OCI-M1 (cell line): Measurements from ENCODE around the gene S100A2.

Experiments
- DNase-seq: peaks from one replicate; lab custom pipeline; 2025; lab: John Stamatoyannopoulos, UW

S100A2 gene

DNA sequence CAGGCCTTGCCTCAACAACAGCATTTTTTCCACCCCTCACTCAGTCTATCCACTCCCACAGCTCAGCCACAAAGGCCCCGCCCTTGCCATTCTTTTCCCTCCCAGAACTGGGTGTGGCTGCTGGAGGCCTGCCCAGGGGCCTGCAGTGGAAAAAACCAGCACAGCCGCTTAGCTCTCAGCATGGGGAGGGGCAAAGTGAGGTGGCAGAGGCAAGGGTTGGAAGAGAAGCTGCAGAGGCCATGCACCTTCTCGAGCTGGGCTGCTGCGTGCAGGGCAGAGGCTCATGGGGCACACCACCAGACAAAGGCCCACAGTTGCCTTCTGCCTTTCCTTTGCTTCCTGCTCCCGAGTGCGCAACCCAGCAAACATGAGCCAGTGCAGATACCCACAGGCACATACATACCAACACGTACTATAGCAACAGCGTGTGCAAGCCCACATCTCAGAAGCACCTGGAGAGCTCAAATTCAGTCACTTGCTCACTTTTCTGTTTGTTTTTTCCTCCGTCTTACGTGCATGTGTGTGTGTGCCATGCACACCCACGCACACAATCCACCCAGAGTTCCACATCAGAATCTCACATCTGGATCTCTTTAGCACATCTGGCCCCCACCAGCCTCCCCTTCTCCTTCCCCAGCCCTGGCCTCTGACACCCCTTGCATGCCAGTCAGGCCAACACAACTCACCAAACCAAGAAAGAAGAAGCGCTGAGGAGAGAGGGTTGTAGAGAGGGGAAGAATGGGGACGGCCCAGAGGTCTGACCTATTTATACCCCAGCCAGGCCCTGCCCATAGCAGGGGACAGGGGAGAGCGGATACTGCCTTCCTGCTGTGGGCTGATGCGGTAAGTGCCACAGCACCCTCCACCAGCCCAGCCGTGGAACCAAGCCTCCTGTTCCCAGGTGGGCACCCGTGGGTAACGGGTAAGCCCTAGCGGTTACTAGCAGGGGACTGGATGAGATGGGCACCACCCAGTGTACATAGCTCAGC lies 20.3 kb downstream of the S100A2 start, which contains the start of gene S100A4:
Gene S100A4, minus strand, starts transcription at position 740 of the 989 bp plus-strand sequence. CDS start 1,012 bp downstream, outside the sequence.
- DNase-seq, result peak; percentile 98

DNA sequence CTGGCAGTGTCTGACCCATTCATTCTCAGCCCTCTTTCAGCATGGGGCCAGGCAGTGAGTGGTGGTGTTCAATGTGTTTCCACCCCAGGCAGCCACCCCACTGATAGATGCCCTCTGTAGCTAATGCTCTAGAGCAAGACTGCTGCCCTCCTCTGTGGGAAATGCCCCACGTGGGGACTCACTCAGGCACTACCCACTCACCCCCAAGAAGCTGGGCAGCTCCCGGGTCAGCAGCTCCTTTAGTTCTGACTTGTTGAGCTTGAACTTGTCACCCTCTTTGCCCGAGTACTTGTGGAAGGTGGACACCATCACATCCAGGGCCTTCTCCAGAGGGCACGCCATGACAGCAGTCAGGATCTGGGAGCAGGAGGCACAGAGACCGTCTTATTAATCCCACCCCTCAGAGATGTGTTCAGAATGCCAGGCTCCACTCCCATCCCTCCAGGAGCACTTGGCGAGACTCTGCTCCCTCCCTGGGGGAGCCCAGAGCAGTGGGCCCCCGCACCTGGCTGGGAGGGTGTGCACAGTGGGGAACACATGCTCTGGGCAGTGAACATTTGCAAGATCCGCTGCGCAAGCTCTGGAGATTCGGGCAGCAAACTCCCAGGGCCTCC lies 21.1 kb downstream of the S100A2 start:
- no peak for DNase-seq

DNA sequence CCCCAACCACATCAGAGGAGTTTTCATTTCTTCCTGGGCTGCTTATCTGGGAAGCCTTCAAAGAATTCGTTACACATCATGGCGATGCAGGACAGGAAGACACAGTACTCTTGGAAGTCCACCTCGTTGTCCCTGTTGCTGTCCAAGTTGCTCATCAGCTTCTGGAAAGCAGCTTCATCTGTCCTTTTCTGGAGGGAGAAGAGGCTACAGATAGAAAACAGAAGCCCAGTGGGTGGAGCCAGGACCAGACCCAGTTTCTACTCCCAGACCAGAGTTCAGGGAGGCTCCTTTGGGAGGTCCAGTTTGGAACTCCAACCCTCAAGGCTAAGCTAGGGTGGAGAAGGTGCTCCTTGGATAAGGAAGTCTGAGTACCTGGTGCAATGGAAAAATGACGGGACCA lies 21.9 kb downstream of the S100A2 start:
- no peak for DNase-seq

DNA sequence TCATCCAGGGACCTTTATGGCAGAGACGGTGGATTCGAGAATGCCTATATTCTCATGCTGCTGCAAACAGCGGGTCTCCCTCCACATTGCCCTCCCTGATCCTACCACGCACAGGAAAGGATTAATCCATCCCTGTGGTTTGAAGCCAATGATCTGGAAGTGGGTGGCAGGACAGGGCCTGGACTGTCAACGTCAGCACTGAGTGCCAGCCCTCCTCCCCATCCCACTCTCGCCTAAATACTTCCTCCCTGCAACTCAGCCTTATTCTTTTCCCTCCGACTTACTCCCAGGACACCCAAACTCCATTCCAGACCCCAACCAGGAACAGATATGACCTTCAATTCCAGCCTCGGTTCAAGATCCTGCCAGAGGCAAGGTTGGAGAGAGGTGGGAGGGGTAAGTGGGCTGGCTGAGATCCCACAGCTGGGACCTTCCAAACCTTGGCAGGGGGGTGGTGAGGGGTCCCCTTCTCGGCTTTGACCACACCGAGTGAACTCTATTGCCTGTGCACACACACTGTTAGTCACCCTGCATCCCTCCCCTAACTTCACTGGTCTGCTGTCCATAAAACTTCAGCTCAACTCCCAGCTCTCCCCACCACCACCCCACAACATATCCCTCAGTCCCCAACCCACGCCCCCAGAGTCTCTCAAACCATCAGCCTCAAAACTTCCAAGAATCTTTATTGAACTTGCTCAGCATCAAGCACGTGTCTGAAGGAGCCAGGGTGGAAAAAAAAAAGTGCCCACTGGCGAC lies 22.5 kb downstream of the S100A2 start:
- no peak for DNase-seq

DNA sequence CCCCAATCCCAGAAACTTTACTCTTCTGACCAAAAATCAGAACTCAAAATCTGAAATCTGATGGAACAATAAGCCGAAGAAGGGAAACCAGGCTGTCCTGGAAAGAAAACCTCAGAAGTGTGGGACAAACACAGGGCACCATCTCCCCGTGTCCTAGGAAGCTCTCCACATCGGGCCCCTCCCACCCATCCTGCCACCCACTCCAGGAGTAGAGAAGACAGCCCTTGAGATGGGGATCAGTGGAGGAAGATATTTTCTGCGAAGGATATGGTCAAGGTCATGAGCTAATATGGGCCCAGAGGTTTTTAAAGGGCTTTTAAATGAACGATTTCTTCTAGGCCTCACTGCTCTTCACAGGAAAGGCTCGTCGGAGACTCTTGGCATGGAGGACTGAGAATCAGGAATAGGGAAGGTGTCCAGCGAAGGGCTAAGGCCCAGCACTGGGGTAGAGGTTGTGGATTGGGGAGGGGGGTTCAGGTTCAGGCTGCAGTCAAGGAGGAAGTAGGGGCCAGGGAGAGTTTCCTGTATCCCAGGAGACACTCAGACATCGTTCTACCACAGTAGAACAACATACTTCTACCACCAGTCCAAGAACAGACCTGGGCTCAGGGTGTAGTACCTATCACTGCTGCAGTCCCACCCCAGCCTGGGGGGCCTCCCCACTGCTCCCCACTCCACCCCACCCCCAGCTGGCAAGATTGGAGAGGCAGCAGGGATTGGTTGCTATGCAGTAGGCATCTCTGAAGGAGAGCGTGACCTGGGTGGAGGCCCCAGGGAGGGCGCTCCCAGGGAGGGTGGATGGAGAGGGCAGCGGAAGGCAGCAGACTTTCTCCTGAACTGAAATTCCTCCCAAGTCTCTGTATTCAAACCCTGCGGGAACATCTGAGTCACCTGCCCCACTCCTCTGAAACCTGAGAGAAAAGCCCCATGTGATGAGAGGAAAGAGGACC lies 23.7 kb downstream of the S100A2 start:
- no peak for DNase-seq

DNA sequence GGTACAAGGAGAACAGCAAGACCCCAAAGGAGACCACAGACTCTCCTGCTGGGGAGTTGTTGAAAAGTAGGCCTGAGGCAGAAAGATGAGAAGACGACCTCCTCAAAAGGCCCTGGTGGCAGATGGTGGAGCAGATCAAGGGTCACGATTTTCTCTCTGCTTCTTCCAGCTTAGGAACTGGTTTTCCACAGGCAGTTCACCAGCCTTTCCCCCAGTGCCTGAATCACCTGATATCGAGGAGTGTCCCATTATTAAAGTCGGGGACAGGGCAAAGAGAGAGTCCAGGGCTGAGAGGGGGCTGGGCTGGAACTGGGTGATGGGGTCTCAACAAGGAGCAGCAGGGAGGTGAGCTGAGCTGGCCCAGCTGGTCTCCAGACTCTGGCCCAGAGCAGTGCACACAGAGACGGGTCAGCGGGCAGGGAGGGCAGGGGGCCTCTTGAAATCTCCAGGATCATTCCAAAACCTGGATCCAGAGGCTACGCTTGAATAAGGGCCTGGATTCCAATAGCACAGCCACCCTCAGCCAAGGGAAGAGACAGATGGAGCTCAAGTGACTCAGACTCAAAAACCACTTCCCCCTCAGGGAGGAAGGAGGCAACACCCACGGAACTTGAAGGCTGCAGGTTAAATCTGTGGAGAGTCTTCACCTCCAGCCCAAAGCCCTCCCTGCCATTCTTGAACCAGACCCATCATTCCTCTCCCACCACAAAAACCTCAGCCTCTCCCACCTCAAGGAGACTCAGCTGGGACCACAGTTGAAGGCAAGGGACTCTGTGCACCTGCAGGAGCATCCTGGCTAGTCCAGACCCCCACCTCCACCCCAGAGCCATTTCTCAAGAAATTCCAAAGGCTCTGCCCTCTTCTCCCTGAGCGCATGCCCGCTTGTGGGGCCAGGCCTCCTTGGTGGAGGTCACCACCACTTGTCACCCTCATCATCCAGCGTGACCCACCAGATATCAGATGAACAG lies 25.0 kb downstream of the S100A2 start, which contains the start of gene S100A5:
Gene S100A5, minus strand, starts transcription at position 541 of the 968 bp plus-strand sequence. CDS start 743 bp downstream, outside the sequence.
- DNase-seq, result peak; percentile 70

DNA sequence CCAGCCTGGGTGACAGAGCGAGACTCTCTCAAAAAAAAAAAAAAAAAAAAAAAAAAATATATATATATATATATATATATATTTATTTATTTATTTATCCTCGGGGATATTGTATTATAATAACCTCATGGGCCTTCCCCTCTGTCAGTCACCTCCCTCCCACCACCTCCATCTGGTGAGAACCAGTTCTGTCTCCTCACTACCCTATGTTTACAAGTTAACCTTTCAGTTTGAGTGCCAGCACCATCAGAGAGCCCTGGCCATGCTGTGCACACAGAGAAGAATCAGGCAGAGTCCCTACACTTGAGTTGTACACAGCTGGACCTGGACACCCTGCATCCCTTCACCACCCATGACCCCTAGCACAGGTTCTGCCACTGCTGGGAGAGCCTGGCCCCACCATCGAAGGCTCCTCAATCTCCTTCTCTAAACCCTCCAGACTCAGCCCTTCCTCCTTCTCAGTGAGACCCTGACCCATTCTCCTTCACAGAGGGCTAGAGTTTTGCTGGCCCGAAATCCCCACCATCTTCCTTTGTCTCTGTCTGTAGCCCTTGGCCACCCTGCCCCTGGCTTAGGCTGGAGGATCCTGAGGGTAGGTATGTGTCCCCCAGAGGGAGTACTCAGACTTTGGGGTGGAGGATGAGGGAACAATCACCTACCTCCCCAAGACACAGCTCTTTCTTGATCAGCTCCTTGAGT lies 26.1 kb downstream of the S100A2 start:
- DNase-seq, result no peak

DNA sequence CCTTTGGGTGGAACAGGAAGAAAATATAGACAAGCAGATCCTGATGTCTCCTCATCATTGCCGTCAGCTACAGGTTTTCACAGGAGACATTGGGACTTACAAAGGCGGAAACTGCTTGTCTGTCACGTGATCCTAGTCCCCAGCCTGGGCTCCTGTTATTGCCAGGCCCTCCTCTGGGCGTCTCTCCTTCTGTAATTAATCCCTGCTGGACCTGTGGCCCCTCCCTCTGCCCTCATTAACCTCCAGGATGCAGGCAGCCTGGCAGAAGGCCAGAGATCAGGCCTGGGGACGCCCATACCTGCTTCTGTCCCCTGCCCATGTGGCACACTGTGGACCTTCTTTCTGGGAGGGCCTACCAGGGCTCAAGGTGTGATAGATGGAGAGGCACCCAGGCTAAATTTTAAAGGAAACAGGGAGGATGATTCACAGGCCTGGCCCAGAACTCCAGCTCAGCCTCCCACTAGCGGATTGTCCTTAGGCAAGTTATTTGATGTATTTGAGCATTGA lies 27.3 kb downstream of the S100A2 start:
- DNase-seq, result no peak

DNA sequence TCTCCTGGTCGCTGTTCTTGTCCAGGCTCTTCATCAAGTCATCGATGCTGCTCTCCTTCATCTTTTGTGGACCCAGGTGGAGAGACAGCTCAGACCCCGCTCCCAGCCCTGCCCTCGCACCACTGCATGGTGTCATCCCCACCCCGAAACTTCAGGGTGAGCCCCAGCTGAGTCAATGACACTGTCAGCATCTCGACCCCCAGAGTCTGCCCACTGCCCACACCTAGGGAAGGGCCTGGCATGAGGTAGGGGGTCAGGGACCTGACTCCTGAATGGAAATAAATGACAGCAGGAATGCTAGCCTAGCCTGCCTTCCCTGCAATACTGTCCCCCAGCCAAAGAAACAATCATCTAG lies 28.3 kb downstream of the S100A2 start:
- no peak for DNase-seq

DNA sequence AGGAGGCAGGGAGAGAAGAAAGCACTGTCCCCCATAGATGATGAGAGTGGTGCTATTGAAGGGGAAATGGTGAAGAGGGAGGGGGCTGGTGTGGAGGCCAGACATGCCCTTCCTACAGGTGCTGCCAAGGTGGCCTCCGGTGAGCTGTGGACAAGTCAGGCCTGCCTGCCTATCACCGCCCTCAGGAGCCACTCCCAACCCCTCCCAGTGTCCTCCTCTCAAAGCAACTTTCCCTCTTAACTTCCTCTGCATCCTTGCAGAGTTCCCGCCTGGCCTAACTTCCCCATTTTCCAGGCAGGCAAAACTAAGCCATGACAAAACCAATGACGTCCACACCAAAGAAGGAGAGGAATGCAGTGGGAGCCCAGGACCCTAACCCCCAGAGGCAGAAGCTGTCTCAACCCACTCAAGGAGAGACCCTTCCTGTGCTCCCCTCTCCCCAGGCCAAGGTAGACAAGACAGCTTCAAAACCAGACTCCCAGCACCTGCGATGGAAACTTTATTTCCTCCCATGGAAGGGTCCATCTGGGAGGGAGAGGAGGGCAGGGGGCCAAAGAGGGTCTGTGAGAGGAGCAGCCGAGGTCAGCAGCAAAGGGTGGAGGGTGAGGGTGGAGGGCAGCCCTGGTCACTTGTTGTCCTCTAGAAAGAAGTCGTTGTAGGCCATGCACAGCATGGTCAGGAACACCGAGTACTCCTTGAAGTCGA lies 28.8 kb downstream of the S100A2 start:
- DNase-seq, result peak; percentile 40

DNA sequence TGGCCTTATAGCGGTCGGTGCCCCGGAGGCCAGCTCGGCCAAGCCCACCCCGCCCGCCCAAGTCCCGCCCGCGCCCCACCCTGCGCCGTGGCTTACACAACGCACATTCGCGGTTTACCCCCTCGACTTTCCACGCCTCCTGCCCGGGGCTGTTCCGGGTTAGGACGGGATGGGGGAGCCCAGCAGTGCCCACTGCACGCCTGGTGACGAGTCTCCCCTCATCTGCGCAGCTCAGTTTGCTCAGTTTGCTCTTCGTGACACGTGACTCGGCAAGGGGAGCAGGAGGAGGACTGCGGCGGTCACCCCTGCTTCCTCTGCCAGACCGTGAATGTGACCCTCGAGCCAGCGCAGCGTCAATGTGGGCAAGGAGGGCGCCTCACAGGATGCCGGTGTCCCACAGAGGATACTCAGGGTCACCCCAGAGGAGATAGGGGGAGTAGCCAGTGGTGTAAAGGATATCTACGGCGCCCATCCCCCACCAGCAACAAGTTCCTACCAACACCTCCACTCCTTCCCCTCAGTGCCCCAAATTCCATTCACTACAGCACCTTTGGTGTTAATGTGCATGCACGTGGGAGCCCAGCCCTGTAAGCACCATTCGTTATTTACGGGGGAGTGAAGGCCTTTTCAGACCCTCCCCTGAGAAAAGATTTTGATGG lies 29.5 kb downstream of the S100A2 start:
- peak; percentile 78 for DNase-seq

DNA sequence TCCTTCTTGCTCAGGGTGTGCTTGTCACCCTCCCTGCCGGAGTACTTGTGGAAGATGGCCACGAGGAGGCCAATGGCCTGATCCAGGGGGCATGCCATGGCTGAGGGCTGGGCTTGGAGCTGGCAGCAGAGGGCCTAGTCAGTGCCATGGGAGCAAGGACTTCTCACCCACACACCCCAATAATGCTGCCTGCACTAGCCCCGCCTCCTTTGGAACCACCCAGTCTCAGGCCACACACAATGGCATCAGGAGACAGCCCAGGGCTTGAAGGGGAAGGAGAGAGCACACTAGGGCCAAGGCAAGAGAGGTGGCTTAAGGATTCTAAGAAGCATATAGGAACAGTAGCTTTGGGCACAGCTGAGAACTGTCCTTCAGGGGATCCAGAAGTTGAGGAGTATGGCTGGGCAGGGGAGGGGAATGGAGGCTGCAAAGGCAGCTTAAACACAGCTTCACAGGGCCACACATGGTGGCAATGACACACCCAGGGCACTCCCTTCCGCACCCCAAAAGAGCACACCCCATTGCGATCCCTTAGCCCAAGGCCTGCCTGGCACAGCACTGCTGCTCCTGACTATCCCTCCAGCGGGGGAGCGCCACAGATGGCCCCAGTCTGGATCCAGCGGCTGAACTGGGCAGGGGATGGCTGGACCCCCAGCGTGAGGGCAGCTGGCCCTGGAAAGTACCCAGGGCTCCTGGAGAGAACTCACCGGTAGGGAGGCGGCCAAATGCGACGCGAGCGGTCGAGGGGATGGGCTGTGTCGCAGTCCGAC lies 30.2 kb downstream of the S100A2 start, which contains the start of gene S100A6:
Gene S100A6, minus strand, starts transcription at position 750 of the 770 bp plus-strand sequence. Its CDS starts 652 bp downstream, at position 98.
- DNase-seq, result peak; percentile 69

DNA sequence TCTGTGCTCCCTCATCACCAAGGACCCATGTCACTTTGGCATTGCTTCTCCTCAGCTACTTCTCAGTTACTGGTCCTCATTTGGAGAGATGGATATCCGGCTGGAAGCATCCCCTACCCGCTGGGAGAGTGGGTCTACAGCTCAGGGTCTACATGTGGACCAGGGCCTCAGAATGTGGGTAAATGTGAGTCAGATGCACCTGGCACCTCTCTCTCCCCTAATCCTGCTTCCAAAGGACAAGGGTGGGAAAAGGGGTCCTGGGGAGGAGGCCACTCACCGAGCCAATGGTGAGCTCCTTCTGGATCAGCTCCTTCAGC lies 30.8 kb downstream of the S100A2 start:
- peak; percentile 56 for DNase-seq

DNA sequence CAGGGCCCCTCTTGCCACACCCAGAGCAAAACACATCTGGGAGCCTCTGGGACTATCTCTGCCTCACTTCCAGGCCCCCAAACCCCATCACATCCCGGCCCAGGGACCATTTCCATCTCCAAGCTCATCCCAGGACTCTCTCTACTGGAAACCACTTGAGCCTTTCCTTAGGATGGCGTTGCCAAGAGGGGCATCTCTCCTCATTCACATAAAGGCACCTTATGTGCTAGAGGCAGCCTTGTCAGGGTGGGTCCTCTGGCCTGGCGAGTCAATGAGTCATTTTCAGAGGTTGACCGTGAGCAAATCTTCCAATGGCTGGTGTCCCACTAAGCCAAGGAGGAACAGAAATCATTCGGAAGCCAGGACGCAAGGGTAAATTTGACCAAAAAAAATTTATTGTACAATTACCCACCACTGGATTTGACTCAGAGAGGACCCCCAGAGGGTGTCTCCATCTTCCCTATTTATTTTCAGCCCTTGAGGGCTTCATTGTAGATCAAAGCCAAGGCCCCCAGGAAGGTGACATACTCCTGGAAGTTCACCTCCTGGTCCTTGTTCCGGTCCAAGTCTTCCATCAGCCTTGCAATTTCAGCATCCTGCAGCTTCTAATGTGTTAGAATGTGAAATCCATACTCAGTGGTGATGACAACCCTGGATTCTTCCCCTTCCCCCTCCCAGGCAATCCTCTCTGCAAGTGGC lies 31.3 kb downstream of the S100A2 start:
- no peak for DNase-seq

DNA sequence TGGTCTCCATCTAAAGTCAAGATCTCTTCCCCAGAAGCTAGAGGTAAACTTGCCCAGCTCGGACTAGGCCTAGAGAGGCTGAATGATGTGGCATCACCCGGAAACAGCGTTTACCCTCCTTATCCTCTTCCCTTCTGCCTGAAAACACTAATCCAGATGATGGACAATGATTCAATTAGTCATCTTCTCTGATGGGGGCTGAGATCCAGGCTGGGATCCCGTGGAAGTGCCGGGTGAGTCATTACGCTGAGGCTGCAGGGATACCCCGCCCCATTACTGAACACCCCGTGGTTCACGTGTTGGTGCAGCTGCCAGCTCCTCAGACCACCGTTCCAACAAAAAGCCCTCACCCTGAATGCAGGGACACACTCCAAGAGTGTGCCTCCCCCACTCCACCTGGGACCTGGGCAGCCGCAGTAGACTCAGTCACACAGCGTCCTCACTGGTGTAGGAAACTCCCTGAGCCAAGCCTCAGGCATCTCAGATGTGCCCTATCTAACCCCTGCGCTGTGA lies 31.9 kb downstream of the S100A2 start:
- DNase-seq, result no peak
